GM12878 (cell line): ENCODE data around the gene OFD1. TPM values are rescaled to one million over a fixed set of nuclear protein-coding genes. Genes with fewer than 3 reads are reported as not detected.
A peak's percentile ranks its signal among the peaks of the same experiment; 100 is the strongest.

Source experiments
- ATAC-seq: fragments of 200-7000 bp; cut with Tn5 transposase; 3 replicates; pipeline ENCODE4 v1.9.1; 2020; ENCODE audit warnings: mild to moderate bottlenecking, moderate library complexity
- BruUV-seq: library from RNA; stranded (reverse); fragments of 400-500 nt; replicated peaks from 2 replicates; lab custom pipeline; 2021; lab: Mats Ljungman, UMichigan
- CTCF ChIA-PET: fragments of 300-600 bp; sonication (Branson Sonifier 250); formaldehyde crosslinking; extraction: SDS; loops from one replicate; lab custom pipeline; 2021; ENCODE audit warnings: inconsistent platforms; lab: Yijun Ruan, JAX
- POLR2A ChIA-PET: fragments of 350-600 bp; formaldehyde crosslinking; extraction: SDS; loops from one replicate; lab custom pipeline; 2021; ENCODE audit warnings: inconsistent platforms; lab: Charles Lee
- RAD21 ChIA-PET: fragments of 300-600 bp; sonication (Branson Sonifier 250); formaldehyde crosslinking; loops from one replicate; lab custom pipeline; 2023; ENCODE audit warnings: antibody characterized with exemption; ENCODE audit not compliant: unreplicated experiment; lab: Charles Lee
- SMC1A ChIA-PET: fragments of 300-600 bp; sonication (Branson Sonifier 250); formaldehyde crosslinking; loops from one replicate; lab custom pipeline; 2023; ENCODE audit not compliant: unreplicated experiment, uncharacterized antibody; lab: Charles Lee
- DNase-seq: peaks from one replicate; pipeline ENCODE4 v3.0.0-alpha.2; 2011; ENCODE audit warnings: low read depth, low spot score
- FAIRE-seq: peaks from 3 replicates; lab custom pipeline; 2011; peaks lifted over from hg19 to GRCh38; lab: Jason Lieb, UNC
- H2AFZ ChIP-seq: 2 replicates; pipeline ENCODE4 v1.6.0; 2011; ENCODE audit warnings: low read depth, low read length, control low read depth; ENCODE audit not compliant: control insufficient read depth
- H3K27ac ChIP-seq: 2 replicates; pipeline ENCODE4 v1.5.1; 2011; ENCODE audit warnings: control low read depth; ENCODE audit not compliant: control insufficient read depth, insufficient read depth
- H3K27me3 ChIP-seq, 2 experiments: replicated peaks in 1 of 2; 2 replicates each; pipeline versions ENCODE4 v1.6.0 to v1.6.1; 2011; ENCODE audit warnings: low read length in 1 of 2; ENCODE audit not compliant: control insufficient read depth in 2 of 2, insufficient read depth in 2 of 2
- H3K36me3 ChIP-seq, 2 experiments: 2 replicates each; pipeline ENCODE4 v1.5.1; 2011; ENCODE audit warnings: low read length in 1 of 2; ENCODE audit not compliant: control insufficient read depth in 2 of 2, insufficient read depth in 2 of 2
- H3K4me1 ChIP-seq: 2 replicates; pipeline ENCODE4 v1.6.1; 2011; ENCODE audit warnings: mild to moderate bottlenecking, low read length, moderate library complexity, mixed read lengths; ENCODE audit not compliant: control insufficient read depth, insufficient read depth
- H3K4me2 ChIP-seq: 2 replicates; pipeline ENCODE4 v1.6.0; 2011; ENCODE audit warnings: control low read depth; ENCODE audit not compliant: control insufficient read depth, insufficient read depth
- H3K4me3 ChIP-seq: fragments of 200-600 bp; sonication (generic); 2 replicates; pipeline ENCODE4 v1.5.1; 2016
- H3K79me2 ChIP-seq: 2 replicates; pipeline ENCODE4 v1.6.0; 2011; ENCODE audit warnings: low read length; ENCODE audit not compliant: control insufficient read depth, insufficient read depth
- H3K9ac ChIP-seq: 2 replicates; pipeline ENCODE4 v1.8.0; 2011; ENCODE audit warnings: low read length, control low read depth, mixed read lengths; ENCODE audit not compliant: control insufficient read depth, insufficient read depth
- H3K9me3 ChIP-seq: replicated peaks from 3 replicates; pipeline ENCODE4 v1.5.1; 2011; ENCODE audit warnings: mild to moderate bottlenecking, low read length; ENCODE audit not compliant: control insufficient read depth, insufficient read depth
- H4K20me1 ChIP-seq: 2 replicates; pipeline ENCODE4 v1.6.0; 2011; ENCODE audit not compliant: control insufficient read depth, insufficient read depth
- ATF3 ChIP-seq: IDR thresholded peaks from 2 replicates; pipeline ENCODE4 v1.6.1; 2011; ENCODE audit warnings: low read depth, mild to moderate bottlenecking, low read length, moderate library complexity, borderline replicate concordance; ENCODE audit errors: extremely low read depth
- CBFB ChIP-seq: IDR thresholded peaks from 2 replicates; pipeline ENCODE4 v1.6.1; 2016; ENCODE audit warnings: antibody characterized with exemption, low read depth
- DPF2 ChIP-seq: fragments of 450-650 bp; IDR thresholded peaks from 2 replicates; pipeline ENCODE4 v1.6.1; 2017; ENCODE audit warnings: mild to moderate bottlenecking
- ESRRA ChIP-seq: IDR thresholded peaks from 2 replicates; pipeline ENCODE4 v1.6.1; 2012; ENCODE audit warnings: mild to moderate bottlenecking, low read length, improper control_type of control experiment
- HCFC1 ChIP-seq: fragments of 150-350 bp; IDR thresholded peaks from 2 replicates; pipeline ENCODE4 v1.6.1; 2014; ENCODE audit warnings: low read length
- HSF1 ChIP-seq: fragments of 150-350 bp; IDR thresholded peaks from 2 replicates; pipeline ENCODE4 v1.6.1; 2014; ENCODE audit warnings: mild to moderate bottlenecking, low read depth, low read length
- IKZF1 ChIP-seq: fragments of 450-650 bp; conservative IDR thresholded peaks from 2 replicates; pipeline ENCODE4 v1.6.1; 2017; ENCODE audit warnings: antibody characterized with exemption, mild to moderate bottlenecking
- IRF5 ChIP-seq: fragments of 450-650 bp; IDR thresholded peaks from 2 replicates; pipeline ENCODE4 v1.6.1; 2017; ENCODE audit warnings: borderline replicate concordance
- KDM1A ChIP-seq: fragments of 200-600 bp; sonication (generic); IDR thresholded peaks from 2 replicates; pipeline ENCODE4 v1.6.1; 2016; ENCODE audit warnings: borderline replicate concordance
- POU2F2 ChIP-seq: IDR thresholded peaks from 3 replicates; pipeline ENCODE4 v1.6.1; 2011; ENCODE audit warnings: low read depth, mild to moderate bottlenecking, low read length, borderline replicate concordance
- PRDM15 ChIP-seq: fragments of 450-650 bp; formaldehyde crosslinking; IDR thresholded peaks from 2 replicates; pipeline ENCODE4 v1.4.0; 2020; ENCODE audit warnings: mild to moderate bottlenecking, moderate library complexity
- RBBP5 ChIP-seq: fragments of 200-600 bp; sonication (generic); conservative IDR thresholded peaks from 2 replicates; pipeline ENCODE4 v1.6.1; 2016
- RUNX3 ChIP-seq: IDR thresholded peaks from 2 replicates; pipeline ENCODE4 v1.6.1; 2012; ENCODE audit warnings: low read length, inconsistent platforms
- SREBF2 ChIP-seq: IDR thresholded peaks from 2 replicates; pipeline ENCODE4 v1.6.1; 2012; ENCODE audit warnings: mild to moderate bottlenecking, low read length
- STAT1 ChIP-seq: fragments of 450-650 bp; conservative IDR thresholded peaks from 2 replicates; pipeline ENCODE4 v1.6.1; 2014; ENCODE audit warnings: antibody characterized with exemption, mild to moderate bottlenecking
- ZBTB33 ChIP-seq: fragments of 450-650 bp; IDR thresholded peaks from 2 replicates; pipeline ENCODE4 v1.6.1; 2017; ENCODE audit warnings: mild to moderate bottlenecking
- ZZZ3 ChIP-seq: IDR thresholded peaks from 2 replicates; pipeline ENCODE4 v1.6.1; 2011; ENCODE audit warnings: low read depth; ENCODE audit not compliant: control insufficient read depth, insufficient read length
- WGBS: methylation state at CpG from one replicate; pipeline ENCODE4 v1.1.6; 2016; ENCODE audit warnings: low lambda C conversion rate; ENCODE audit not compliant: insufficient replicate concordance, insufficient coverage; ENCODE audit errors: missing lambda C conversion rate; 5-methylcytosine and 5-hydroxymethylcytosine counted together
- in situ Hi-C: fragments of 300-500 bp; cut with MboI; formaldehyde crosslinking; loops from 9 replicates; pipeline ENCODE4 v1.14.3; 2018; ENCODE audit warnings: mixed read lengths
- intact Hi-C: fragments of 100-400 bp; cut with micrococcal nuclease; formaldehyde crosslinking; loops from one replicate; pipeline ENCODE4 v1.14.2; 2022; ENCODE audit not compliant: unreplicated experiment
- polyA plus RNA-seq, 11 experiments: library from polyadenylated mRNA; depleted of rRNA in 4 of 11; unstranded in 6 of 11; stranded (reverse) in 5 of 11; fragments of >200 nt; fragmentation: Nextera tagmentation in 4 of 11; fragmentation: Illumina TruSeq in 1 of 11; extraction: Ambion mirVana in 4 of 11; extraction: Trizol in 1 of 11; gene quantifications; 1 replicate in 1 of 11; 2 replicates in 10 of 11; pipeline versions ENCODE4 v1.2.1 to v1.2.3, GENCODE V29; 2011 to 2016; ENCODE audit warnings: inconsistent platforms in 2 of 11, missing spikeins in 2 of 11, low read depth in 1 of 11
- total RNA-seq, 4 experiments: library from RNA; depleted of rRNA in 3 of 4; stranded (reverse); fragments of >200 nt in 3 of 4; fragmentation: Illumina TruSeq in 1 of 4; extraction: Trizol in 1 of 4; gene quantifications; 2 replicates each; pipeline versions ENCODE4 v1.2.1 to v1.2.3, GENCODE V29; 2013 to 2021

Gene OFD1
- total and polyA plus RNA-seq, 10 of the 15 experiments (the other 5 are each of a cell fraction or from before 2014, with no cell fraction given), result 22.4 to 77.2 (median 34.1) TPM

GRCh38 chrX:13793897-13794296 is 59.3 kb downstream of the OFD1 start:
- no peak overlapping the region for H3K9ac ChIP-seq
- CTCF ChIA-PET, result interaction anchor here (1.6 kb wide), 1 partner anchor 17 kb away, joined by 5 read pairs; no protein-coding TSS in a partner anchor
- H3K9me3 ChIP-seq, result no peaks in the 10 kb centered on the region; the same call in 2 of the 3 replicates
- in situ Hi-C loops, result no loop called here
- no peak for TF ChIP-seq IKZF1
- no peak for TF ChIP-seq PRDM15 (CRISPR knock-in tag)
- TF ChIP-seq RBBP5, result no peak
- no peak for TF ChIP-seq HCFC1
- TF ChIP-seq CBFB, result no peak
- no peak for TF ChIP-seq POU2F2
- no peak for TF ChIP-seq KDM1A
- no peak for TF ChIP-seq ESRRA
- TF ChIP-seq HSF1, result no peak
- no peak for TF ChIP-seq ATF3
- no peak for TF ChIP-seq IRF5
- no peak for TF ChIP-seq STAT1
- no peak for TF ChIP-seq RUNX3
- no peak for TF ChIP-seq ZBTB33
- TF ChIP-seq SREBF2, result no peak
- no peak for TF ChIP-seq DPF2
- no peak for TF ChIP-seq ZZZ3
- TF ChIP-seq, all 136 proteins: peak for 0
- DNase-seq (peak; percentile 8), FAIRE-seq (no peak), ATAC-seq (peak; percentile 47; the same call in 1 of the 3 replicates)
- WGBS, result 0% methylated on average over 2 of the region's 2 CpGs
- RAD21 ChIA-PET, result no interaction called here
- intact Hi-C loops, result no loop called here
- Histone ChIP-seq H3K27ac (no peak overlapping the region), H3K27me3 (peaks cover 0 to 3% of the 10 kb centered on the region in 2 experiments; a peak in 1 of 4 replicates), H3K79me2 (no peaks in the 10 kb centered on the region), H2AFZ (no peak overlapping the region), H3K4me1 (no peaks in the 10 kb centered on the region; the same call in 1 of the 2 replicates), H4K20me1 (no peaks in the 10 kb centered on the region), H3K4me2 (no peak overlapping the region), H3K36me3 (no peaks in the 10 kb centered on the region), H3K4me3 (no peak overlapping the region)
- BruUV-seq, result no TSS peak
- SMC1A ChIA-PET, result interaction anchor here (0.6 to 1.5 kb wide), 5 partner anchors 9 to 32 kb away, joined by 3 to 5 read pairs (median 3); no protein-coding TSS in a partner anchor
- POLR2A ChIA-PET, result interaction anchor here (1.2 kb wide), 1 partner anchor 14 kb away, joined by 4 read pairs; no protein-coding TSS in a partner anchor
